ENCODE data around the gene CFAP53. TPM values are rescaled to one million over a fixed set of nuclear protein-coding genes. Genes with fewer than 3 reads are reported as not detected.

Gene CFAP53
- total and polyA plus RNA-seq, 2 of the 4 experiments (the other 2 are of a cell fraction) = under 0.01 to 0.12 TPM

DNA sequence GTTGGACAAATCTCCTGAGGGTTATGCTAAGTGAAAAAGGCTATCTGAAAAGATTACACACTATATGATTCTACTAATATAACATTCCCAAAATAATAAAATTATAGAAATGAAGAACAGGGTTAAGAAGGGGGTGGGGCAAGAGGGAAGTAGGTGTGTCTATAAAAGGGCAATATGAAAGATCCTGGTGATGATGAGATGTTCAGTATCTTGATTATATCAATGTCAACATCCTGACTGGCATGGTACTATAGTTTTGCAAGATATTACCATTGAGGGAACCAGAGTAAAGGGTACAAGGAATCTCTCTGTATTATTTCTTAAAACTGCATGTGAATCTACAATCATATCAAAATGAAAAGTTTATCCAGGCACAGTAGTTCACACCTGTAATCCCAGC, 16.7 kb downstream of the CFAP53 start:
- Histone ChIP-seq H3K79me1 (ENCODE audit: low read depth in 1 of 2, low read length in 2 of 2) (no peaks in the 10 kb centered on the region), H3K9me1 (ENCODE audit: insufficient read depth, low read length) (no peaks in the 10 kb centered on the region), H4K91ac (ENCODE audit: insufficient read depth, low read depth, low read length) (no peak overlapping the region), H3K9me3 (ENCODE audit: control insufficient read depth, insufficient read depth, low read length) (no peaks in the 10 kb centered on the region), H2BK120ac (ENCODE audit: low read depth, low read length) (no peak overlapping the region), H4K8ac (ENCODE audit: low read depth in 2 of 2, low read length in 2 of 2) (no peak overlapping the region), H3K14ac (replicated peaks; ENCODE audit: low read depth, low read length) (no peak overlapping the region), H3K4me1 (ENCODE audit: control insufficient read depth, insufficient read depth, low read length) (no peaks in the 10 kb centered on the region), H3K27me3 (ENCODE audit: control insufficient read depth, insufficient read depth, low read length) (no peaks in the 10 kb centered on the region; the same call in 1 of the 2 replicates), H3K4me3 (ENCODE audit: insufficient read depth, low read depth, low read length) (no peak overlapping the region), H3K56ac (ENCODE audit: extremely low read depth, insufficient read depth, low read length) (no peak overlapping the region), H2BK5ac (ENCODE audit: low read depth, low read length, poor library complexity, severe bottlenecking) (no peak overlapping the region), H2BK15ac (ENCODE audit: low read depth, low read length) (no peak overlapping the region), H3K27ac (ENCODE audit: insufficient read depth, low read length) (no peak overlapping the region), H2AFZ (replicated peaks; ENCODE audit: low read length, poor library complexity) (no peak overlapping the region), H3K23ac (ENCODE audit: low read depth, low read length) (no peak overlapping the region), H3K18ac (ENCODE audit: low read depth, low read length) (no peak overlapping the region), H4K5ac (ENCODE audit: low read depth, low read length) (no peak overlapping the region), H3K4ac (ENCODE audit: low read depth, low read length) (no peak overlapping the region), H2AK9ac (replicated peaks; ENCODE audit: low read depth, low read length, poor library complexity) (no peak overlapping the region), H4K20me1 (ENCODE audit: insufficient read depth, low read length) (no peaks in the 10 kb centered on the region), H2AK5ac (ENCODE audit: low read depth, low read length) (no peak overlapping the region), H2BK20ac (ENCODE audit: low read depth, low read length) (no peak overlapping the region), H3K4me2 (ENCODE audit: low read depth, low read length) (no peak overlapping the region), H3K9ac (ENCODE audit: low read depth, low read length) (no peak overlapping the region), H3K36me3 (ENCODE audit: control insufficient read depth, insufficient read depth, low read length) (no peaks in the 10 kb centered on the region)
- in situ Hi-C loops (cut with MboI; ENCODE audit: low sequenced_read_pairs) = no loop called here
- ATAC-seq (ENCODE audit: low read depth) (no peak), DNase-seq (no peak)
- ChIA-PET POLR2A (ENCODE audit: unreplicated experiment) (no interaction called here), CTCF (no interaction called here)
- no TSS peak for BruUV-seq (replicated peaks)
- TF ChIP-seq RFX5 (IDR thresholded peaks at IDR 0.05; ENCODE audit: low read depth, low read length) (no peak), RAD21 (IDR thresholded peaks at IDR 0.05; ENCODE audit: low read length) (no peak), RCOR1 (IDR thresholded peaks at IDR 0.05; ENCODE audit: insufficient replicate concordance, low read length) (no peak), MXI1 (IDR thresholded peaks at IDR 0.05; ENCODE audit: borderline replicate concordance, low read depth, low read length) (no peak), SMC3 (IDR thresholded peaks at IDR 0.05; ENCODE audit: low read depth, low read length) (no peak), BHLHE40 (IDR thresholded peaks at IDR 0.05; ENCODE audit: low read depth, low read length) (no peak), POLR2A (IDR thresholded peaks at IDR 0.05; ENCODE audit: low read depth, low read length) (no peak), MAFK (IDR thresholded peaks at IDR 0.05; ENCODE audit: low read depth, low read length) (no peak), CHD1 (IDR thresholded peaks at IDR 0.05; ENCODE audit: low read depth, low read length) (no peak), NFE2L2 (IDR thresholded peaks at IDR 0.05; ENCODE audit: low read depth, low read length) (no peak), FOS (IDR thresholded peaks at IDR 0.05; ENCODE audit: low read depth, low read length) (no peak)
- dilution Hi-C loops (cut with HindIII; ENCODE audit: low sequenced_read_pairs, unreplicated experiment) = no loop called here
- intact Hi-C loops (cut with micrococcal nuclease) = no loop called here
